ENCODE measurements around the gene GRM8. TPM values are rescaled to one million over a fixed set of nuclear protein-coding genes. Genes with fewer than 3 reads are reported as not detected.

The GRM8 gene
- total and polyA plus RNA-seq, 7 donors: 0.08 TPM; not detected in 6

GRCh38 chr7:127162366-127162765 is 90.4 kb downstream of the GRM8 start:
- ATAC-seq: no peak
- intact Hi-C loops (cut with DNase I): no loop called here
- no peaks in the 10 kb centered on the region for H3K4me1 ChIP-seq
- H3K4me3 ChIP-seq: no peak overlapping the region
- H3K27me3 ChIP-seq (ENCODE audit: insufficient read depth in 3 of 3, low read length in 2 of 3): no peaks in the 10 kb centered on the region
- WGBS, 3 donors: 59 to 64% (median 63%) methylated on average over 2 of the region's 2 CpGs
- no peaks in the 10 kb centered on the region for H3K36me3 ChIP-seq (ENCODE audit: insufficient read depth in 1 of 2, low read depth in 1 of 2)
- DNase-seq: no peak
- TF ChIP-seq CTCF (IDR thresholded peaks at IDR 0.05): no peak
- H3K27ac ChIP-seq: no peak overlapping the region
- no peaks in the 10 kb centered on the region for H3K9me3 ChIP-seq

GRCh38 chr7:127158659-127159058 is 94.1 kb downstream of the GRM8 start:
- TF ChIP-seq CTCF (IDR thresholded peaks at IDR 0.05): no peak
- ATAC-seq: no peak
- no peaks in the 10 kb centered on the region for H3K36me3 ChIP-seq (ENCODE audit: insufficient read depth in 1 of 2, low read depth in 1 of 2)

GRCh38 chr7:127154958-127155357 is 97.8 kb downstream of the GRM8 start:
- ATAC-seq: no peak
- DNase-seq: no peak

More at GRCh38 chr7:127158659-127159058, 94.1 kb downstream of the GRM8 start:
- Histone ChIP-seq H3K4me3 (no peak overlapping the region), H3K27ac (no peak overlapping the region), H3K4me1 (no peaks in the 10 kb centered on the region), H3K27me3 (ENCODE audit: insufficient read depth in 3 of 3, low read length in 2 of 3) (peaks cover 0 to 1% (median 0%) of the 10 kb centered on the region in 3 donors), H3K9me3 (no peaks in the 10 kb centered on the region)
- DNase-seq: no peak
- intact Hi-C loops (cut with DNase I): no loop called here
- WGBS, 3 donors: 56 to 68% (median 60%) methylated on average over 3 of the region's 3 CpGs

GRCh38 chr7:127154101-127154500 is 98.6 kb downstream of the GRM8 start:
- intact Hi-C loops (cut with DNase I): no loop called here
- no peaks in the 10 kb centered on the region for H3K36me3 ChIP-seq (ENCODE audit: insufficient read depth in 1 of 2, low read depth in 1 of 2)
- no peak overlapping the region for H3K4me3 ChIP-seq
- peaks cover 0 to 3% (median 1%) of the 10 kb centered on the region in 3 donors for H3K27me3 ChIP-seq (ENCODE audit: insufficient read depth in 3 of 3, low read length in 2 of 3)
- DNase-seq: no peak
- WGBS, 3 donors: 42 to 64% (median 55%) methylated on average over 3 of the region's 3 CpGs
- TF ChIP-seq CTCF (IDR thresholded peaks at IDR 0.05): no peak
- H3K9me3 ChIP-seq: no peaks in the 10 kb centered on the region
- ATAC-seq: no peak
- no peak overlapping the region for H3K27ac ChIP-seq
- H3K4me1 ChIP-seq: no peaks in the 10 kb centered on the region

More at GRCh38 chr7:127154958-127155357, 97.8 kb downstream of the GRM8 start:
- Histone ChIP-seq H3K4me3 (no peak overlapping the region), H3K4me1 (no peaks in the 10 kb centered on the region), H3K9me3 (no peaks in the 10 kb centered on the region), H3K27ac (no peak overlapping the region), H3K36me3 (ENCODE audit: insufficient read depth in 1 of 2, low read depth in 1 of 2) (no peaks in the 10 kb centered on the region), H3K27me3 (ENCODE audit: insufficient read depth in 3 of 3, low read length in 2 of 3) (peaks cover 0 to 3% (median 1%) of the 10 kb centered on the region in 3 donors)
- no peak for TF ChIP-seq CTCF (IDR thresholded peaks at IDR 0.05)
- WGBS, 3 donors: 62 to 71% (median 65%) methylated on average over 4 of the region's 4 CpGs
- intact Hi-C loops (cut with DNase I): no loop called here

- 84 to 92% (median 89%) methylated on average over 3 of the region's 3 CpGs for WGBS, 3 donors
- no peak overlapping the region for H3K27ac ChIP-seq
- intact Hi-C loops (cut with DNase I): no loop called here
- H3K4me3 ChIP-seq: no peak overlapping the region
- no peaks in the 10 kb centered on the region for H3K36me3 ChIP-seq (ENCODE audit: insufficient read depth in 1 of 2, low read depth in 1 of 2)
- H3K4me1 ChIP-seq: no peaks in the 10 kb centered on the region
- no peak for ATAC-seq
- H3K27me3 ChIP-seq (ENCODE audit: insufficient read depth in 3 of 3, low read length in 2 of 3): peaks cover 0 to 3% (median 1%) of the 10 kb centered on the region in 3 donors
- TF ChIP-seq CTCF (IDR thresholded peaks at IDR 0.05): no peak
- no peak for DNase-seq
- no peaks in the 10 kb centered on the region for H3K9me3 ChIP-seq
These were observed 99.4 kb downstream of the GRM8 start for GRCh38 chr7:127153315-127153714.
